Bronchial epithelial cell (primary cell): Measurements from ENCODE around the gene TKT. TPM values are rescaled to one million over a fixed set of nuclear protein-coding genes. Genes with fewer than 3 reads are reported as not detected.

ENCODE experiments used
- DNase-seq: peaks from one replicate; pipeline ENCODE4 v3.0.0-alpha.2; 2010; ENCODE audit warnings: low read depth
- FAIRE-seq: peaks from 2 replicates; lab custom pipeline; 2011; peaks lifted over from hg19 to GRCh38; lab: Jason Lieb, UNC
- H3K27me3 ChIP-seq: 2 replicates; pipeline ENCODE4 v1.5.1; 2011; ENCODE audit warnings: low read length; ENCODE audit not compliant: control insufficient read depth, insufficient read depth
- H3K36me3 ChIP-seq: 2 replicates; pipeline ENCODE4 v1.5.1; 2011; ENCODE audit warnings: low read length; ENCODE audit not compliant: control insufficient read depth, insufficient read depth
- H3K4me3 ChIP-seq: 2 replicates; pipeline ENCODE4 v1.5.1; 2011; ENCODE audit warnings: mild to moderate bottlenecking, low read depth, low read length, control low read depth
- CTCF ChIP-seq: IDR thresholded peaks from 2 replicates; pipeline ENCODE4 v1.5.1; 2011; ENCODE audit warnings: mild to moderate bottlenecking, moderate library complexity, low read length, control low read depth, inconsistent platforms; ENCODE audit not compliant: insufficient read depth, severe bottlenecking
- total RNA-seq: library from RNA; depleted of rRNA; stranded (reverse); fragments of >200 nt; gene quantifications from 2 replicates; pipeline ENCODE4 v1.2.1, GENCODE V29; 2014

TKT gene
- total RNA-seq, 1 donor from 2014 or later, result 341 TPM

DNA sequence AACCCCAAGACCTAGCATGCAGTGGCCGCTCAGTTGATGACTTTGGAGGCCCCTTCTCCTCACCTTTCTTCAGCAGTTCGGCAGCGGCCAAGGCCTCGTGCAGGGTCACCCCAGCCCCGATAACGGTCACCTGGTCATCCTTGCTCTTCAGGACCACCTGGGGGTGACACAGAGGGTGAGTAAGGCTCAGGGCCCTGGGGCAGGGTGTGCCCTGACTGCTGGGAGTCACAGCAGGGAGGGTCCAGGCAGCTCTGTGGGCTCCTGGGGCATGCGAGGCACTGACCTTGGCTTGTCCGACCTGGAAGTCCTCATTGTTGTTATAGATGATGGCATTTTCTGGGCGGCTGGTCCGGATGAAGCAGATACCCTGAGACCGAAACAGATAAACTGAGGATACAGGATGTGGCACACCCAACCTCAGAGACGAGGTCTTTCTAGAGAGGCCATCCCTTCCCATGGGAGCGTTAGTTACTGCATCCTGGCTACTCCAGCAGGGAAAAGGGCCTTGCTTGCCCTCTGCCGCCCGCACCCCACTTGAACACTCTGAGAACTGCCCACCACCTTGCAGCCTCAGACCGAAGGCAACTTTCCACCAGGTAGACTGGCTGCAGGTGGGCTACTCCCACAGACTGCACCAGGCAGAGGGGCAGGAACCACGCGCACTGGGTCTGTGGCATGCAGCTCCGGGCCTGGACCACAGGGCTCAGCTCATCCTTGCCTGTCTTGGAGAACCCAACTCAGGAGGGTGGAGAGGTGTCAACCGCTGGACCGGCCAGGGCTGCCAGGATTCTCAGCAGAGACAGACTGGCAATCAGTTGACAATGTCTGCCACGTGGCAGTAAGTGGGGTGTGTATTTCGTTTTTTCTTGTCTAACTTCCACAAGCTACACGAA, 27.6 kb downstream of the TKT start:
- Histone ChIP-seq H3K4me3 (no peak overlapping the region), H3K27me3 (no peaks in the 10 kb centered on the region), H3K36me3 (peaks cover 77% of the 10 kb centered on the region)
- no peak for DNase-seq
- TF ChIP-seq CTCF, result no peak
- no peak for FAIRE-seq

DNA sequence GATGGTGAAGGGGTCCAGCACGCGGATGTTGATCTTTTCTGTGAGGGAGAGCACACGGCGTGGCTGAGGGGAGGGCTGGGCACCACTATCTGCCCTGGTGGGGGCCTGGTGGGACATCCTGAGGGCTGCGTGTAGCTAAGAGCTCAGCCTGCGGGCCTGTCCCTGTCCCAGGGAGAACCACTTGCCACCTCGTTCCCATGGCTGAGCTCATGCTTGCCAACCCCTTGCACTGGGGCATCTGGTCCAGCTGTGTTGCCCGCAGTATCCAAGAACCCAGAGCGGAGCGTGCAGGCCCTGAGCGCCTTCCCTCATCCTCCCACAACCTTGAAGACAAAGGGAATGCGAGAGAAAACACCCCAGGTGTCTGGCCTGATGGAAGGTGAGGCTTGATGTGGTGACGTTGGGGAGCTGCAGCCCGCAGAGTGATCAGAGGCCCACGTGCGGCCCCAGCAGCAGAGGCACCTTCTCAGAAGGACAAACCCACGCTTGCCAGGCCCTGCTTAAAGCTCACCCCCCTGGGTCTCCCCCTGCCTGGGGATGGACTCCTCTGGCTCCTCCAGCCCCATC, 28.9 kb downstream of the TKT start:
- H3K27me3 ChIP-seq, result no peaks in the 10 kb centered on the region
- DNase-seq, result no peak
- H3K36me3 ChIP-seq, result peaks cover 65% of the 10 kb centered on the region
- no peak for TF ChIP-seq CTCF
- H3K4me3 ChIP-seq, result no peak overlapping the region
- FAIRE-seq, result no peak

DNA sequence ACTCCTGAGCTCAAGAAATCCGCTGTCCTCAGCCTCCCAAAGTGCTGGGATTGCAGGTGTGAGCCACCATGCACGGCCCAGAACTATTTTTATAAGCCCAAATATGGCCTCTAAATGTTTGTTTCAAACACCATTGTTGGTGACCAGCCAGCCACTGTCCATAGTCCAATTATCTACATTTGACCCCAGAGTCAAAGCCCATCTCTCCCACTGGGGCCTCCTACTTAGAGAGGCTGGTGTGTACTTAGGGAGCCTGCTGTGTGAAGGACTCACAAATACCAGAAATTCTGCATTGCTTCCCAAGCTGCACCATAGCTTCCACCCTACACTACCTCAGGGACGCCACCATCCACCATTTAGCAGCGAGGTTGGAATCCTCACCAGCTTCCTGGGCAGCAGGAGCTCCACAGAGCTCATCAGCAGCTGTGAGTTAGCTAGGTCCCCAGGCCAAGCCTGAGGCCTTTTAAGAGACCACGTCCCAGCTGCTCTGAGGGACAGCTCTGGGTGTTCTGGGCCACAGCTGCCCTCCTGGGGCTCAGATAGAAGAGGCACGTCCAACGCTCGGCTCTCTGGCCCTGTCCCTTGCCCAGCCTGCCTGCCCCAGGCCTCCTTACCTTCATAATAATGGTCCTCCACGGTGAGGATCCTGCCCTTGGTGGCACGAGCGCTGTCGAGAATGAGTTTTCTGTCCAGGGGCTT, 29.5 kb downstream of the TKT start:
- peaks cover 58% of the 10 kb centered on the region for H3K36me3 ChIP-seq
- no peak overlapping the region for H3K4me3 ChIP-seq
- TF ChIP-seq CTCF, result no peak
- FAIRE-seq (no peak), DNase-seq (no peak)
- no peaks in the 10 kb centered on the region for H3K27me3 ChIP-seq

DNA sequence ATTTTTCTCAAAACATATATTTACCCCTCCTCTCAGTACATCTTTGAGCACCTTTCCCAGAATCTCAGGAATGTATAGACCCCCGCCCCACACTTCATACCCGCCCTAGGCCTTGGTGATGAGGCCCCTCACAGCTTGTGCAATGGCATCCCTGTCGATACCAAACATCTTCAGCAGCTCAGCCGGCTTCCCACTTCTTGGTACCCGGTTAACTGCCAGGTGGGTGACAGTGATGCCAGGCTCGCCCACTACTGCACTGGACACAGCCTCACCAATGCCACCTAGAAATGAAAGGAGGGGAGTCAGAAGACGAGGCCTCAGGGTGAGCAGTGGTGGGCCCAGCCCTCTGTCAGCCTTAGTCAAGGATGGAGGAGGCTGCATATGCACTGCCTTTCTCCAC, 30.2 kb downstream of the TKT start:
- DNase-seq, result no peak
- no peak for TF ChIP-seq CTCF
- FAIRE-seq, result no peak
- peaks cover 53% of the 10 kb centered on the region for H3K36me3 ChIP-seq
- H3K4me3 ChIP-seq, result no peak overlapping the region
- H3K27me3 ChIP-seq, result no peaks in the 10 kb centered on the region

GRCh38 chr3:53225181-53225580, 30.6 kb downstream of the TKT start:
- H3K4me3 ChIP-seq, result no peak overlapping the region
- no peak for DNase-seq
- H3K36me3 ChIP-seq, result peaks cover 48% of the 10 kb centered on the region
- no peak for FAIRE-seq
- no peaks in the 10 kb centered on the region for H3K27me3 ChIP-seq
- TF ChIP-seq CTCF, result no peak
